IPS DF 19.7 (cell line): ENCODE measurements around the gene TBC1D24.
"Not testable (repeated sequence)": the region's sequence is repeated elsewhere in the genome, so short reads cannot be mapped to it uniquely, and the experiment has no call there.

Experiments used
- DNase-seq: peaks from one replicate; pipeline ENCODE4 v3.0.0-alpha.2; 2013; ENCODE audit warnings: low read depth, low spot score

The TBC1D24 gene

GRCh38 chr16:2468725-2469398 lies 6.1 kb upstream of the TBC1D24 start:
- no peak for DNase-seq

- no peak for DNase-seq
Measured at GRCh38 chr16:2469399-2470233, 5.3 kb upstream of the TBC1D24 start.

- no peak for DNase-seq
Measured at GRCh38 chr16:2470234-2470601, 4.7 kb upstream of the TBC1D24 start.

- DNase-seq, result no peak
Measured at GRCh38 chr16:2470603-2471015, 4.3 kb upstream of the TBC1D24 start.

- DNase-seq, result no peak
Measured at GRCh38 chr16:2471016-2471652, 3.8 kb upstream of the TBC1D24 start, which contains the start of gene NTN3. Gene NTN3 (plus strand): TSS chr16:2471297. CDS start chr16:2471702, 405 bp downstream.

GRCh38 chr16:2471653-2472487 lies 3.1 kb upstream of the TBC1D24 start:
- no peak for DNase-seq

GRCh38 chr16:2472488-2472864 lies 2.5 kb upstream of the TBC1D24 start:
- DNase-seq, result no peak

GRCh38 chr16:2472885-2473445 lies 2.0 kb upstream of the TBC1D24 start:
- no peak for DNase-seq

- DNase-seq, result no peak
Measured at GRCh38 chr16:2473446-2473926, 1.4 kb upstream of the TBC1D24 start.

GRCh38 chr16:2473999-2474876 lies 689 bp upstream of the TBC1D24 start:
- no peak for DNase-seq

- DNase-seq, result no peak
Measured at GRCh38 chr16:2475413-2476344, 752 bp downstream of the TBC1D24 start.

GRCh38 chr16:2476345-2476720 lies 1.4 kb downstream of the TBC1D24 start:
- no peak for DNase-seq

GRCh38 chr16:2476741-2477140 lies 1.8 kb downstream of the TBC1D24 start:
- DNase-seq, result no peak

- no peak for DNase-seq
Measured at GRCh38 chr16:2477327-2477726, 2.4 kb downstream of the TBC1D24 start.

- DNase-seq, result no peak
Measured at GRCh38 chr16:2478279-2478678, 3.4 kb downstream of the TBC1D24 start.

- not testable (repeated sequence) for DNase-seq
Measured at GRCh38 chr16:2479996-2480395, 5.1 kb downstream of the TBC1D24 start.

- DNase-seq, result no peak
Measured at GRCh38 chr16:2480948-2481347, 6.0 kb downstream of the TBC1D24 start.

GRCh38 chr16:2481676-2482075 lies 6.7 kb downstream of the TBC1D24 start:
- DNase-seq, result no peak

GRCh38 chr16:2482249-2482648 lies 7.3 kb downstream of the TBC1D24 start:
- no peak for DNase-seq
